PFSK-1 (cell line): ENCODE measurements around the gene GRIN2D.

Experiments
- FOXP2 ChIP-seq: optimal IDR thresholded peaks from 2 replicates; pipeline ENCODE3; 2011; ENCODE audit warnings: borderline replicate concordance, control low read depth, inconsistent platforms; ENCODE audit not compliant: insufficient read depth; ENCODE audit errors: extremely low read length, extremely low read depth
- POLR2AphosphoS5 ChIP-seq: IDR thresholded peaks from 2 replicates; pipeline ENCODE4 v1.6.1; 2012; ENCODE audit warnings: low read depth, mild to moderate bottlenecking, control low read depth, low read length, moderate library complexity
- REST ChIP-seq, 2 experiments: IDR thresholded peaks; 2 replicates each; pipeline versions ENCODE4 v1.6.1 to v1.8.0; 2011 to 2012; ENCODE audit warnings: low read depth in 2 of 2, low read length in 2 of 2, control low read depth in 1 of 2, inconsistent platforms in 1 of 2, mild to moderate bottlenecking in 1 of 2, moderate library complexity in 1 of 2; ENCODE audit not compliant: insufficient read depth in 1 of 2
- SIN3A ChIP-seq: IDR thresholded peaks from 2 replicates; pipeline ENCODE4 v1.6.1; 2012; ENCODE audit warnings: mild to moderate bottlenecking, low read length, moderate library complexity, borderline replicate concordance; ENCODE audit not compliant: insufficient read depth
- TAF1 ChIP-seq: IDR thresholded peaks from 2 replicates; pipeline ENCODE4 v1.6.1; 2012; ENCODE audit warnings: low read length, control low read depth, borderline replicate concordance; ENCODE audit not compliant: insufficient read depth

The GRIN2D gene

GRCh38 chr19:48397263-48398101, 4.0 kb downstream of the GRIN2D start:
- TF ChIP-seq REST (IDR thresholded peaks at IDR 0.05; ENCODE audit: insufficient read depth in 1 of 2, low read depth in 2 of 2, low read length in 2 of 2) = 0 out of 4 replicates have a peak, but pooled peaks of 1 of the 2 experiments have one; percentile 19
- no peak for TF ChIP-seq POLR2AphosphoS5

GRCh38 chr19:48398102-48398374, 4.6 kb downstream of the GRIN2D start:
- TF ChIP-seq SIN3A (no peak), TAF1 (no peak), REST (IDR thresholded peaks at IDR 0.05; ENCODE audit: insufficient read depth in 1 of 2, low read depth in 2 of 2, low read length in 2 of 2) (no peak), POLR2AphosphoS5 (no peak)

DNA sequence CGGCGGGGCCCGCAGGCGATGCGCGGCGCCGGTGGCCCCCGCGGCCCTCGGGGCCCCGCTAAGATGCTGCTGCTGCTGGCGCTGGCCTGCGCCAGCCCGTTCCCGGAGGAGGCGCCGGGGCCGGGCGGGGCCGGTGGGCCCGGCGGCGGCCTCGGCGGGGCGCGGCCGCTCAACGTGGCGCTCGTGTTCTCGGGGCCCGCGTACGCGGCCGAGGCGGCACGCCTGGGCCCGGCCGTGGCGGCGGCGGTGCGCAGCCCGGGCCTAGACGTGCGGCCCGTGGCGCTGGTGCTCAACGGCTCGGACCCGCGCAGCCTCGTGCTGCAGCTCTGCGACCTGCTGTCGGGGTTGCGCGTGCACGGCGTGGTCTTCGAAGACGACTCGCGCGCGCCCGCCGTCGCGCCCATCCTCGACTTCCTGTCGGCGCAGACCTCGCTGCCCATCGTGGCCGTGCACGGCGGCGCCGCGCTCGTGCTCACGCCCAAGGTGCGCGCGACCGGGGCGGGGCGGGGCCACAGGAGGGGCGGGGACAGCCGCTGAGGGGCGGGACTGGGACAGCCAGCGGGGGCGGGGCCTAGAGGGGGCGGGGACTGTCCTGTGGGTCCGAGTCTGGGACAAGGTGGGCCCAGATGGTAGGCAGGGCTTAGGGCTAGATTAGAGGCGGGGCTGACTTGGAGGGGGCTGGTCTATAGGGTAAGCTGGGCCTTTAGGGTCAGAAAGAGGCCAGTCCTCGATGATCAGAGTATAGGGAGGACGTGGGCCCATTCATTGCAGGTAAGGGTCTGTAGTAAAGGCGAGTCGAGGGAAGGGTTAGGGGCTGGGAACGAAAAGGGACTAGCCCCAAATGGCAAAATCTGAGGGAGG, 5.1 kb downstream of the GRIN2D start:
- TF ChIP-seq FOXP2 = no peak
- no peak for TF ChIP-seq REST (IDR thresholded peaks at IDR 0.05; ENCODE audit: insufficient read depth in 1 of 2, low read depth in 2 of 2, low read length in 2 of 2)
- no peak for TF ChIP-seq SIN3A
- no peak for TF ChIP-seq TAF1
- TF ChIP-seq POLR2AphosphoS5 = no peak

- TF ChIP-seq TAF1 (no peak; the same call in 1 of the 2 replicates), POLR2AphosphoS5 (peak; percentile 83), SIN3A (no peak), REST (IDR thresholded peaks at IDR 0.05; ENCODE audit: insufficient read depth in 1 of 2, low read depth in 2 of 2, low read length in 2 of 2) (peak; percentile 50 to 73; a peak in 3 of 4 replicates), FOXP2 (no peak)
Measured at GRCh38 chr19:48400018-48400742, 6.7 kb downstream of the GRIN2D start.
